ENCODE results near the gene ITPK1.
"Not testable (repeated sequence)": the region's sequence is repeated elsewhere in the genome, so short reads cannot be mapped to it uniquely, and the experiment has no call there.

The ITPK1 gene

DNA sequence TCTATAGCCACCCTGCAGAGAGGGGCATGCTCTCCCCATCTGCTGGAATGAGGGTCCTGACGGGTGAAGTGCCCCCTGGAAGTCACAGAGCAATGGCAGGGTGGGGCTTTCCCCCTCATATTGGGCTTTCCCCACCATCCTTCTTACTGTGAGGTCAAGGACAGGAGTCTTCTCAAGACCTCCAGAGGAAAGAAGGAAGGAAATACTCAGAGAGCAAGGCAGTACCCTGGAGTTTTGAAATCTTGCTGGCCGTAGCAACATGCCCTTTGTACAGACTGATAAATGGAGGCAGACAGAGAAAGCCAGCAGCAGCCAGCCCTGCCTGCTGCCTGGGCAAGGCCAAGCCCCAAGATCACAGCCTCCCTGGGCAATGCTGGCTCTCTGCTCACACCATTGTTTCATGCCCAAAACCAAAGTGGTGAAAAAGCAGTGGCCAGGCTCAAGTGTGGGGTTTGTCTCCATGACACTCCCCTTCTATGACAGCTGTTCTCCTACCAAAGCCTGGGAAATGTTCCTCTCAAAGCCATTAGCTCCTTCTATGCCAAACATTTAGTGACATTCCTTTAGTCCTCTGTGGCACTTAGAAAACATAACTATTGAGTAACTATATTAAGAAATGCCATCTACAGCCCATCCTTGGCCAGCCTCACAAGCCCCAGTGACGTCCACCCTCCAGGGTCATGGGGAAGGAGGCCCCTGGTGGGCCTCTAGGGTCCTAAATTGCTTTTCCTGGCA, 13.2 kb upstream of the ITPK1 start:
- no peak for DNase-seq

DNA sequence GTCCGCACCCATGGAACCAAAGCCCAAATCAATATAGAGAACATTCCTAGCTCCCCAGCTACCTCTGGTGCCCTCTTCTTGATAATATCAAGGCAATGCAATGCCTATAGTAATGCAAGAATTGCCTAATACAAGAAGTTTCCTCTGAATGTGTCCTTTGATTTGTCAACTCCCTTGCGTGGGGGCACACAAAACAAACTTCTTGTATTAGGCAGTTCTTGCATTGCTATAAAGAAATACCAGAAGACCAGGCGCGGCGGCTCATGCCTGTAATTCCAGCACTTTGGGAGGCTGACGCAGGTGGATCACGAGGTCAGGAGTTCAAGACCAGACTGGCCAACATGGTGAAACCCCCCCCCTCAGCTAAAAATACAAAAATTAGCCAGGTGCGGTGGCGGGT, 10.4 kb upstream of the ITPK1 start:
- DNase-seq, result no peak

DNA sequence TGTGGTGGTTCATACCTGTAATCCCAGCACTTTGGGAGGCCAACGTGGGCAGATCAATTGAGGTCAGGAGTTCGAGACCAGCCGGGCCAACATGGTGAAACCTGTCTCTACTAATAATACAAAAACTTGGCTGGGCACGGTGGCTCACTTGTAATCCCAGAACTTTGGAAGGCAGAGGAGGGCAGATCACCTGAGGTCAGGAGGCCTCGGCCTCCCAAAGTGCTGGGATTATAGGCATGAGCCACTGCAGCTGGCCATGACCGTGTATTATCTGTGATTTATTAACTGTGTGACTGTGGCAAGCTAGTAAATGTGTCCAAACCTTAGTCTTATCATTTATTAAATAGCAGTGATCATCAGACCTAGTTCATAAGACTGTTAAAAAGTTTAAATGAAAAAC, 7.1 kb upstream of the ITPK1 start:
- no peak for DNase-seq

DNA sequence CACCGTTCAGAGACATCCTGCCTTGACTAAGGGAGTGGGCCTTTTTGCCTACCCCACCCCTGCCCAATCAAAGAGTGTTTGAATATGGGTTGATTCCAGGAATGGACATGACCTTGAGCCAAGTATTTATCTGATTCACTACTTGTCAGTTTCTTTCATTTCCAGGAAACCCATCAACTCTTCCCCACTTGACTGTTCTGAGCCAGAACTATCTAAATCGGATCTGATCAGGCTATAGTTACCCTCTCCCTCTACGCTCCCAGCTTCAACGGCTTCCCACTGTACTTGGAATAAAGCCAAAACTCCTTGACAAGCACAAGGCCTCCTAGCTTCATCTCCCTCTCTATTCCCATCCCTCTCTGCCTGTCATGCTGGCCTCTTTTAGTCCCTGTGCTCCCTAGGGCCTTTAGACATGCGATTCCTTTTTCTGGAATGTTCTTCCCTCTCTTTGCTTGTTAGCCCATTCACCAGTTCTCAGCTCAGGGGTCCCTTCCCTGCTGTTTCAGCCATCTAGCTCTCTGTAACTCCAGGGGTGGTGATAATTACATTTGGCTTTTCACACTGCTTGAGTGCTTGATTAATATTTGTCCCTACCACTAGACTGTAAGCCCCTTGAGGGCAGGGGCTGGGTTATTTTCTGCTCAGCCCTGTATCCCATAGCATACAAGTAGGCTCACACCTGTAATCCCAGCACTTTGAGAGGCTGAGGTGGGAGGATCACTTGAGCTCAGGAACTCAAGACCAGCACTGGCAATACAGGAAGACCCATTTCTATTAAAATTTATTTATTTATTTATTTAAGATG, 5.5 kb upstream of the ITPK1 start:
- no peak for DNase-seq

DNA sequence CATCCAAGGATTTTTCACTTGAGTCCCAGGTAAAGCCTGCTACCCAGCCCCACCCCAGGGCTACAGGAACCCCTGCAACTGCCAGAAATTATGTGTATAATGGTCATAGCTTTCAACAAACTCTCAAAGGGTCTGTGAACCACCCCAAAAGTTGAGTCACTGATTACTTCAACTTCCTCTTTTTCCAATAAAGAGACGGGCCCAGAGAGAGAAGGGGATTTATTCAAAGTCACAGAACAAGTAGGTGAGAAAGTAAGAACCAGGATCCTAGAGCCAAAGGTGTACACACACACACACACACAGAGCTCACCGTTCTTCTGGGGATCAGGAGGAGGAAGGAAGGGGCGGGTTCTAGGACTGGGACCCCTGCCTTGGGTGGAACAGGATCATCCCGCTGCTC, 4.8 kb upstream of the ITPK1 start:
- DNase-seq, result no peak

DNA sequence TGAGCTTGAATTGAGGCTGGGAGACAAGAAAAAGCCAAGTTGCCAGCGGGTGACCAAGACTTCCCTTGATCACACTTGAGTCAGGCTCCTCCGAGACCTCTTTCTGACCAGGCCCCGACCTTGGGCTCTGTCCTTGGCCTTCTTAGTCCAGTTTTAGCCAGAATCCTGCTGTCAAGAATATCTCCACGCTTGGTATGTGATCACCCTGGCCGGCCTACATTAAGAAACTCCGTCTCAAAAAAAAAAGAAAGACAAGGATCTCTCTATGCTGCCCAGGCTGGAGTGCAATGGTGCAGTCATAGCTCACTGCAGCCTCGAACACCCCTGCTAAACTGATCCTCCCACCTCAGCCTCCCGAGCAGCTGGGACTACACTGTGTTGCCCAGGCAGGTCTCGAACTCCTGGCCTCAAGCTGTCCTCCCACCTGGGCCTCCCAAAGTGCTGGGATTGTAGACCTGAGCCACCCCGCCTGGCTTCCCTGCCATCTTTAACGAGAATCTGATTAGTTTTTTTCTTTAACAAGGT, 1.0 kb upstream of the ITPK1 start:
- DNase-seq, result no peak

DNA sequence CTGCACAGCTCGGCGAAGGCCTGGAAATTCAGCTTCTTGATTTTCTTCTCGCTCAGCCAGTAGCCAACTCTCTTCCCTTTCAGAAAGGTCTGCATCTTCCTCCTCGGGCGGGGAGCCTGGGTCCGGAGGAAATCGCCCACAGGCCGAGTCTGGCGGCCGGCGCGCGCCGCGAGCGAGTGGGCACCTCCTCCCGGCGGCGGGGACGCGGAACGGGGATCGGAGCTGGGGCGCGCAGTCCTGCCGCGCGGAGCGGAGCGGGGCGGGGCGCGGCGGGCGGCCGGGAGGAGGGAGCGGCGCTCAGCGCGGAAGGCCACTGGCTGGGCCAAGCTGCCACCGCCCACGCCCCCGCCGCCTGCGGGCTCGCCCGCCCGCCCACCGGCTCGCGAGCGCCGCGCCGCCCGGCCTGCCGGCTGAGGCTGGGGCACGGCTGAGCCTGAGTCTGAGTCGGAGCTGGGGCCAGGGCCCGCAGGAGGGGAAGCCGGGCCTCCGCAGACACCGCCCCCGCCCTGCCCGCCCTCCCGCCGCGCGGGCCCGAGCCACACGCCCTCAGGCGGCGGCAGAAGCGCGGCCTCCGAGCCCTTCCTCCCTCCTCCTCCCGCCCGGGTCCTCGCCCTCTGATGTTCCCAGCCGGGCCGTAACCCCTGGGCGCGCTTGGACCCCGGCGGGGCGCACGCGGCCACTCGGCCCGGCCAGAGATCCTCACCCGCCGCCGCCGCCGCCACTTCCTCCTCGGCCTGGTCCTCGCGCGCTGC, 480 bp downstream of the ITPK1 start:
- DNase-seq, result peak; percentile 89

DNA sequence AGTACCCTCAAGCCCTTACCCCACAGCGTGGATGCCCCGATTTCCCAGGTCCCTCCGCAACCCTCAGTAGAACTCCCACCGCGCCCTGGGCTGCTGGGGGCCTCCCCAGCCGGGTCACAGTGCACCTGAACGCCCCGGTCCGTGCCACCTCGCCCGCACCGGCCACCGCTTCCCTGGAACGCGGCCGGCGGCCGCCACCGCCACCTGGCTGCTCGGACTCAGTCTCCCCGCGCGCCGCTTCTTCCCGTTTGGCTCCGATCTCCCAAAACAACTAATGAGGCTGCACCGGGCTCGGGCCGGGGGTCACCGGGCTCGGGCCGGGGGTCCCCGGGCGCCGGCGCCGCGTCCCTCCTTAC, 1.0 kb downstream of the ITPK1 start:
- DNase-seq, result peak; percentile 39

DNA sequence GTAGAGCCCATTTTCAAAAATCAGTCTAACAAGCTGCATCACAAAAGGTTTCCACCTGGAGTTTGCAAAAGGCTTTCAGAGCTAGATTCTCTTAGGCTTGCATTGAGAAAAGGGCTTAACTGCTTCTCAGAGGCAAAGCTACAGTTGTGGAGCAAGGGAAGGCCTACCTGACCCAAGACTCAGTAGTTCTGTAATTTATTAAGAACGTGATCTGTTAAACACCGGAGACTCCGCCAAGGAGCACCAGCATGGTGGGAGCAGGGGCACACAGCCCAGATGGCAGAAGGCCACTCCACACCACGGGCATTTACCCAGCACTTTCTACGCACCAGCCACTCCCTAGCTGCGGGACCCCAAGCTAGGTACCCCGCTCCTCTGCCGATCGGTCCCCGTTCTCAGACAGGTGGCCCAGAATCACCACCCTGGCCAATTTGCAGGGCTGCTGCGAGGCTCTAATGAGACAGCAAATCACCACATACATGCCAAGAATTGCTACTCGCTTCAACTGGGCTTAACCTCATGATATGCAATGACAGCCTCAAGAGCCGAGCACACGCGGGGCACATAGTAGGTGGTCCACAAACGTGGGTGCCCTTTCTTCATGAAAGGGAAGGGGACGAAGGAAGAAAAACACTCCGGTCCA, 1.5 kb downstream of the ITPK1 start:
- DNase-seq, result peak; percentile 27

DNA sequence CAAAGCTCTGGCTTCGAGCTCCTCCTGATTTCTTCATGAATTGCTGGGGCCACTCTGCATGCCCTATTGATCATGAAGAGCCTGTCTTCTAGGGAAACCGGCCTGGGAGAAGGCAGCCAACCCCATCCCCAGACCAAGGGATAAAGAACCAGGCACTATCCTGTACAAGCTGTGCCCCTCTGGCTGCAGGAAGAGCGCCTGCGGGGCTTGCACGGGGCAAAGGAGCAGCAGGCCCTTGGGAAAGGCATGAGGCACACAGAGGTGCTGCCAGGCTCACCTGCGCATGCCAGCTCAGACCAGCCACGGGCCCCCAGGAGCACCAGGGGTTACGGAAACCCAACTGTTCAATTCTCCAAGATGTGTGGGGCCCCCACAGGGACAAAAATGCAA, 2.1 kb downstream of the ITPK1 start:
- DNase-seq, result peak; percentile 29

DNA sequence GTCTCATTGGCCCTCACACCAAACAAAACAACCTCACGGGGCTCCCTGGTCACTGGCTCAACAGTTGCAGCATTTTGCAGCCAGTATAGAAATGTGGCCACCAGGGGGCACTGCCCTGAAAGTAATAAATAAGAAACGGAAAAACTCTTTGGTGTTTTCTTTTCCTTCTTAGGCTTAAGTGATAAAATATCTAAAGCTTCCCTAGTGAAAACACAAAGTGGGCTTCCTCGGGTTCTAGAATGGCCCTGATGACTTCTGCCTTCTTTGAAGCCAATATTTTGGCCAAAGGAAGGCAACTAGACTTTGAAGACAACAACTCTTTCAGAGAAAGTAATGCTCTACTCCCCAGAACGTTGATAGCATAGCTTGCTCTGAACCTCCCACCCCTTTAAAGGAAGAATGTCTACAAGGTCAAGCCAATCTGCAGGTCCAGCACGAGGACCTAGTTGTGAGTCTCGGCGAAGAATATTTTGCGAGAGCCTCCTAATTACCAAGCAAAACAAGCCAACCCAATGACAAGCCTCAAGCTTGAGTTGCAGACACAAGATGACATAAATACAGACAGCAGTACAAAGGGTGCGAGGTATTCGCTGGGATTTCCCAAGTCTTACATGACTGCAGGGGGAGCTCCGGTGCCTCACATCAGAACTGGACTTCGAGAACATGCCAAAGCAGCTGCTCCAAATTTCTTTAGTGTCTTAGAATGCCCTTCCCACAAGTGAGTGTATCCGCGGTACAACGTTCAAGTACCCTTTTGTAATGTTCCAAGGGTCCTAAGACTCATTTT, 2.6 kb downstream of the ITPK1 start:
- peak; percentile 91 for DNase-seq

DNA sequence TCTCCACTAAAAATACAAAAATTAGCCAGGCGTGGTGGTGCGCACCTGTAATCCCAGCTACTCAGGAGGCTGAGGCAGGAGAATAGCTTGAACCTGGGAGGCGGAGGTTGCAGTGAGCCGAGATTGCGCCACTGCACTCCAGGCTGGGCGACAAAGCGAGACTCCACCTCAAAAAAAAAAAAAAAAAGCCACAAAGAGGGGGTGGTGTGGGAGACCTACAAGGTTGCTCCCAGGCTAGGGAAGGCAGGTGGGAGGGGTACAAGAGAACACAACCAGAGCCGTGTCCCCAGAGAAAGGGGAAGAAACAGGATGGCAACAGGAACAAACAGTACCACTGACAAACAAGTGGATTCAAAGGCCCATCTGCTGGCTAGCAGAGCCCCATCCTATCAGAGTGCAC, 4.2 kb downstream of the ITPK1 start:
- DNase-seq, result not testable (repeated sequence)

DNA sequence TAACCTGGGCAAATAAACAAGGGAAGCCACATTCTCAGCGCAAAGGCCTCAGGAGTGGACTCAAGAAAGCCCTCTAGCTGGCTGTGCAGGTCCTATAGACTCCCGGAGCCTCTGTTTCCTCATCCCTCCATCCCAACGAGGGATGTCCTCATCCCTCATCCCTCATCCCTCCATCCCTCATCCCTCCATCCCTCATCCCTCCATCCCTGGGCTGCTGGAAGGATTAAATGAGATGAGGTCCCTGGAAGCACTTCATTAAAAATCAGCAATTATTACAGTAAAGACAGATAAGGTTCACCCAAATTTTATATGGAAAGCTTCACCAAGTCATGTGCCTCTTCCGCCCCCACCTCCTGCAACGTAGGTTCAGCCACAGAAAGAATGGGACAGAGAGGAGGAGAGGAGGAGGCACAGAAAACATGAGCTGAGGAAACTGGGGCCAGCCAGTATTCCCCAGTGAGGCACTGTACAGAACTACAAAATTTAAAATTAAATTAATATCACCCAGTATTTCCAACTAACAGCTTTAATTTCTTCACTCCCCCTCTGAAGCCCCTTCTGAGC, 4.8 kb downstream of the ITPK1 start:
- DNase-seq, result no peak

DNA sequence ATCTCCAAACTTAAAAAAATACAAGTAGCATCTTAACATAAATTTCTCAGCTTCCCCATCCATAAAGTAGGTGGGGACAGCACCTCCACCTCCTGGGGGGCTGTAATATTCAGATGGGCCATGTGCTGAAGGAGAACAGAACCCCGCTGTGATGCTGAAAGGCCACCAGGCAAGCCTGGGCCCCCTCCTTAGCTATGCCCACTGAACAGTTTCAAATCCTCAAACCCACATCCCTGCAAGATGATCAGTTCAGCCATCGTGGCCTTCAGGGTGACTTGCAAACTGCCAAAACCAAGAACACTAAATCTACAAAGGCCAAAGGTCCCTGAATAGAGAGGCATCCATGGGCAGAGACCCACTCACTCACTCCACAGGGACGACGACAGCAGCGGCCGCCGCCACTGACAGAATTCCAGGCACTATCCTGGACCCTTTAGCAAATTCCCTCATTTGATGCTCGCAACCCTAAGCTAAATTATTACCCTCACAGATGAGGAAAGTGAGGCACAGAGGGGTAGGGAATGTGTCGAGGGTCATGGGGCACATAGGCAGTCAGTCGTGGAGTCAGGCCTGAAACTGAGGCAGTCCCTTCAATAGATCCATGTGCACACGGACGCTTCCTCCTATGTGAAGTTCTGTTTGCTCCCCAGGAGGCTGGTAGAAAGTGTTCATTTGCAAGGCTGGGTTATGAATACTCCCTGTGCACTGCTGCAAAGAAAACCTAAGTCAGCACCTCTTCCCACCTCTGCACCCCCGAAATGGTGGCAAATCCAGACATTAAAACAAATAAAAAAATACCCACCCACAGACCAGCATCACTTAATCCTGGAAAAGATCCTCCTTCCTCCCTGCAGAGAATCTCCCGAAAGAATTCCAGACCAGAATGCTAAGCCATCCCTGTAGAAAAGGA, 5.9 kb downstream of the ITPK1 start:
- DNase-seq, result no peak

DNA sequence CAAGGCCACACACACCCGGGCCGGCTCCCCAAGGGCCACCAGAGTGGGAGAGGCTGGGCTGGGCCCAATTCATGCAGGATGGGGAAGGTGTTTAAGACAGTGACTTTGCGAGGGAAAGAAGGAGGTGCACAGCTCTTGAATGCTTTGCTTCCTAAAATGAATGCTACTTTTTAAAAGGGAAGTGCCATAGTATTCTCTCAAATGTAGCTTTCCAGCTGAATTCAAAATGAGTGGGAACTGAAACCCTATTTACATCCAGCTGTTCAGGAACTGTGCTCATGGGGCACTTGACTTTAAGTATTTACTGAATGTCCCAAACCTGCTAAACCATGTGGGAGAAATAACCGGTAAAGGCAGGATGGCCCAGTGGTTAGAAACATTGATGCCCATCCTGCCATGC, 7.6 kb downstream of the ITPK1 start:
- no peak for DNase-seq

DNA sequence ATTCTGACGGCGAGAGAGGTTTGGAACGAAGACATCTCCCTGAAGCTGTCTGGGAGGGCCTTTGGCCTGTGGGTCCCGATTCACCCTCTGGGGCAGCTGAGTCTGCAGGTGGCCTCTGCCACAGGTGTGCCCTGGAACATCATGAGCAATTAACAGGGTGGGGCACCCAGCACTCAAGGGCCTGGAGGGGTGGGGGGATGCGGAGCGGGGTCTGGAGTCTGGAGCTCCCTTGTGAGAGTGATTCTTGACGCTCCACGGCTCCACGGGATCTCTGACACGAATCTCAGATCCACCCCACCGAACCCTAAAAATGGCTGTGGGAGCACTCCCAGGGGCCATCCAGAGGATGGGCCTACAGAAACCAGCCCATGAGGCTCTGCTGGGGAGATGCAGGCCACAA, 8.3 kb downstream of the ITPK1 start:
- DNase-seq, result no peak

DNA sequence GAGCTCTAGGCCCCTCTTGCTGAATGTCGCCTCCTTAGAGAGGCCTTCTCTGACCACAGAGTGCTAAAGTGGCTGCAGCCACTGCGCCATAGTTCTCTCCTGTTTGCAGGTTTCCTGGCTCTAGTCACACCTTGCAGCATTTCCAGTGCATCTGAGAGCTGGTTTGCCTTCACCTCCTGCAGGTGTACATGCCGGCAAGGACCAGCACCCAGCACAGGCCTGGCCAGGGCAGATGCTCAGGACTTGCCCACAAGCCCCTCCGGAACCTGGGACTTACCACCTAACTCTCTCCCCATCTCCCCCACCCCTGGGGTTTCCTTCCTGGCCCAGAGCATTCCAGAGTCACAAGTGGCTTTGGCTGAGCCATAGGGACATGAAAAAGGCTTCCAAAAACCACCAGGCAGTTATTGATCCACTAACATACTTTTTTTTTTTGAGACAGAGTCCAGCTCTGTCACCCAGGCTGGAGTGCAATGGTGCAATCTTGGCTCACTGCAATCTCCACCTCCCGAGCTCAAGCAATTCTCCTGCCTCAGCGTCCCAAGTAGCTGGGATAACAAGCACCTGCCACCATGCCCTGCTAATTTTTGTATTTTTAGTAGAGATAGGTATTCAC, 9.1 kb downstream of the ITPK1 start:
- DNase-seq, result no peak

DNA sequence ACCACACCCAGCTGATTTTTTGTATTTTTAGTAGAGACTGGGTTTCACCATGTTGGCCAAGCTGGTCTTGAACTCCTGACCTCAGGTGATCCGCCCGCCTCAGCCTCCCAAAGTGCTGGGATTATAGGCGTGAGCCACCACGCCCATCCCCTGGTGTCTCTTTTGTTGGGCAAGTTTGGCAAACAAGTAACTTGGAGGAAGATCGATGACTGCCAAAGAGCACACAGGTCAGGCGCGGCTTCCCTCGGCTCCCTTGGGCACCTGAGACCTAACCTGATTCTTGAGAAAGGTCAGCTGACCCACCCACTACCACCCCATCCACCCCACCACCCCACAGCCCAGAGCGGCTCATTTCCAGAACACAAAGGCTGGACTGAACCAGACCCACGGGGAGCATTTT, 9.9 kb downstream of the ITPK1 start:
- not testable (repeated sequence) for DNase-seq

DNA sequence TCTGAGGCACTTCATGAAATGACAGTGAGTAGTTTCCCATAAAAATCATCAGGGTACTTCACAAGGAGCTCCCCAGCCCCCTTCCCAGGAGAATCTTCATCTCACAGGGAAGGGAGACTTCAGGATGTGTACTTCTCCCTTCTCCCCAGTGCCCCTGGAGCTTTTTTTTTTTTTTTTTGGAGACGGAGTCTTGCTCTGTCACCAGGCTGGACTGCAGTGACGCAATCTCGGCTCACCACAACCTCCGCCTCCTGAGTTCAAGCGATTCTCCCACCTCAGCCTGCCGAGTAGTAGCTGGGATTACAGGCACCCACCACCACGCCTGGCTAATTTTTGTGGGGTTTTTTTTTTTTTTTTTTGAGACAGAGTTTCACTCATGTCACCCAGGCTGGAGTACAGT, 10.4 kb downstream of the ITPK1 start:
- DNase-seq, result no peak

DNA sequence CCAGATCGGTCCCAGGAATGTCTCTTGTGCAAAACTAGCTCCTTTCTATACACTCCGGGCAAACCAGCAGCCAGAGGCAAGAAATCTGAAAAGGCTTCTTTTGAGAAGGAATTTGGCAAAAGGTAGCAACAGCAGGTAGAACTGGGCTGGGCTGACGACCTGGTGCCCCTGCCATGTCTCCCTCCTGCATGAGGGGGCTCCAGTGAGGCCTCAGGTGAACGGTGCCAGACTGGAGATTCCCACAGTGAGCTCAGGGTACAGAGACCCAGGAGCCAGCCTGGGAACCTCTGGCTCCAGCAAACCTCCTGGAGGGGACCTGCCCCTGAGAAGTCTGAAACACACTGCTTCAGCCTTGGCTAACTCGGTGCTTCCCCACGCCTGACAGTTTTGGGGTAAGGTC, 10.8 kb downstream of the ITPK1 start:
- no peak for DNase-seq

Measured in stimulated activated CD8-positive, alpha-beta memory T cell treated with anti-CD3 and anti-CD28 coated beads, Interleukin-4, amount 100 ng/mL, for 48 hours (primary cell).